Vagina (tissue), 2 donors: ENCODE data around the gene GOLGA6C.
"Not testable (repeated sequence)": the region's sequence is repeated elsewhere in the genome, so short reads cannot be mapped to it uniquely, and the experiment has no call there.

Experiments used
- POLR2A ChIP-seq, 2 donors: fragments of 450-650 bp; IDR thresholded peaks; one replicate each; pipeline ENCODE4 v1.6.1; 2017; ENCODE audit warnings: antibody characterized with exemption in 2 of 2, mild to moderate bottlenecking in 2 of 2, moderate library complexity in 2 of 2
- POLR2AphosphoS5 ChIP-seq, 2 donors: sonication (generic); formaldehyde crosslinking; IDR thresholded peaks; one replicate each; pipeline ENCODE4 v1.9.0; 2017; ENCODE audit warnings: antibody characterized with exemption in 2 of 2, mild to moderate bottlenecking in 2 of 2, low read depth in 1 of 2; ENCODE audit not compliant: insufficient read depth in 1 of 2

DNA sequence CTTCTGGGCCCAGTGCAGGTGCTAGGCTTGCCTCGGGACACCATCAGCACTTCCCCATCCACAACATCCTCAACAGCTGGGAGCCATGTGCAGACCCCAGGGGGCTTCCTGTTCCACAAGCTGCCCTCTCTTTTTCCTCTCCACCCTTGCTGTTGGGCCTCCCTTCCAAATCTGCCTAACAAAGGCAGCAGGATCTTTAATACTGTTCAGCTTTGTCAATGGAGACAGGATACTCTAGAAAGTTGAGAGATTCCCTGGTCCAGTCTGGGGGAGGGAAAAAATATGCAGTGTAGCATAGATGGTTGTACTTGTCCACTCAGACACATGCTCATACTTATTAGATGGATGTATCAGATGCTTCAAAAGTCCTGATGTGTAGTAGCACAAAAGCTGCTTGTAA is 20.4 kb downstream of the GOLGA6C start:
- TF ChIP-seq POLR2AphosphoS5 (IDR thresholded peaks at IDR 0.05; ENCODE audit: insufficient read depth in 1 of 2, low read depth in 1 of 2); POLR2A (IDR thresholded peaks at IDR 0.05): not testable (repeated sequence)
